IPS DF 4.7 (cell line): ENCODE data around the gene TIGD3.

Experiments
- DNase-seq: peaks from one replicate; pipeline ENCODE4 v3.0.0-alpha.2; 2013; ENCODE audit warnings: low spot score; ENCODE audit errors: extremely low read depth

The TIGD3 gene

GRCh38 chr11:65366340-65366773, 11.8 kb downstream of the TIGD3 start:
- no peak for DNase-seq

- no peak for DNase-seq
These were observed 16.1 kb downstream of the TIGD3 start for GRCh38 chr11:65370659-65371049.

GRCh38 chr11:65373839-65374580, 19.5 kb downstream of the TIGD3 start:
- DNase-seq, result no peak

GRCh38 chr11:65375012-65375411, 20.5 kb downstream of the TIGD3 start:
- DNase-seq, result no peak

GRCh38 chr11:65376138-65376713, 21.7 kb downstream of the TIGD3 start:
- no peak for DNase-seq

GRCh38 chr11:65377036-65377435, 22.5 kb downstream of the TIGD3 start:
- no peak for DNase-seq

- no peak for DNase-seq
These were observed 23.2 kb downstream of the TIGD3 start for GRCh38 chr11:65377777-65378176.

GRCh38 chr11:65378208-65378927, 23.8 kb downstream of the TIGD3 start:
- no peak for DNase-seq

- DNase-seq, result no peak
These were observed 24.5 kb downstream of the TIGD3 start for GRCh38 chr11:65378928-65379638.

GRCh38 chr11:65379698-65380459, 25.3 kb downstream of the TIGD3 start:
- no peak for DNase-seq

GRCh38 chr11:65380460-65381119, 26.0 kb downstream of the TIGD3 start:
- DNase-seq, result no peak

- no peak for DNase-seq
These were observed 27.1 kb downstream of the TIGD3 start for GRCh38 chr11:65381716-65382032.

GRCh38 chr11:65382033-65382803, 27.7 kb downstream of the TIGD3 start, which contains the start of gene SLC25A45:
SLC25A45 (minus strand) TSS chr11:65382646; CDS start chr11:65381951, 695 bp downstream.
- no peak for DNase-seq

GRCh38 chr11:65382804-65383368, 28.3 kb downstream of the TIGD3 start:
- DNase-seq, result no peak

- no peak for DNase-seq
These were observed 29.2 kb downstream of the TIGD3 start for GRCh38 chr11:65383778-65384177.

GRCh38 chr11:65384301-65384889, 29.8 kb downstream of the TIGD3 start:
- no peak for DNase-seq

GRCh38 chr11:65386307-65387140, 32.0 kb downstream of the TIGD3 start, which contains the start of gene FRMD8:
FRMD8 (plus strand) TSS chr11:65386637; CDS start chr11:65387037, 400 bp downstream.
- DNase-seq, result no peak

GRCh38 chr11:65388731-65389130, 34.2 kb downstream of the TIGD3 start:
- no peak for DNase-seq
